Measurements from ENCODE around the gene FSIP1. TPM values are rescaled to one million over a fixed set of nuclear protein-coding genes. Genes with fewer than 3 reads are reported as not detected.
A peak's percentile ranks its signal among the peaks of the same experiment; 100 is the strongest.

The FSIP1 gene
- total RNA-seq, 4 donors from 2014 or later = 0.38 to 0.91 (median 0.57) TPM; not detected in 1

DNA sequence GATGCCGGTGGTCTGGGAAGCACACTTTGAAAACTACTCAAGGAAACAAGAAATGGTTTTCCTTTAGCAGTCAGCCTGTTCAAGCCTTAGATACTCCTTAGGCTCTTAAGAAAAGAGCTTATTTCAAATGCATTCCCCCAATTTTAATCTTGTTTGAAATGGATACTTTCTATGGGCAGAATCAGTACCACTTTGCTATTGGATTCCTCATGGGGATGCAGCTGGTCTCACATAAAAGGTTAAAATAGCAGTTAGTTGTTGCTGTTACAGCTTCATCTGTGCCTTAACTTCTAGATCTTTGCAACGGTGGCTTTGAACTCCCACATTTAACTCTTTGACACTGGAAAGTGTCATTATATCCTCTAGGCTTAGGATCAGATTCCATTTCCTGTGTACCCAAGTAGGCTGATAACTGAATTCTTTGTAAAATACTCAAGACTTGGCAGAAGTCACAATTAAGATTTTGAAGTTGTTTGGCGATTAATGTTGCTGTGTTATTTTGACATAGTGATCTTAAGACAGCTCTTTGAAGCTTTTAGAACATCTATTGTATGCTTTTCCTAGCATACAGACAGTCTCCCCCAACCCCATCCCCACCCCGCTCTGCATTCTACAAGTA is 199.6 kb downstream of the FSIP1 start:
- Histone ChIP-seq H3K4me1 (peaks cover 7 to 97% (median 27%) of the 10 kb centered on the region in 3 donors), H3K27me3 (peaks cover 0 to 8% (median 0%) of the 10 kb centered on the region in 4 donors), H3K36me3 (peaks cover 0 to 60% (median 23%) of the 10 kb centered on the region in 3 donors), H3K4me3 (peak overlapping the region in 3 of 4 donors; percentile 57 to 82 (median 69)), H3K27ac (peak overlapping the region in 3 of 4 donors; percentile 92 to 95 (median 92)), H3K9me3 (no peaks in the 10 kb centered on the region)
- intact Hi-C loops (cut with DNase I) = loop anchor here (5.0 to 10.0 kb wide), 3 partner anchors 172 to 766 kb away; no protein-coding TSS in a partner anchor
- no peak for DNase-seq
- WGBS, 2 donors = 53 to 60% methylated on average over 4 of the region's 4 CpGs
- TF ChIP-seq POLR2A (IDR thresholded peaks at IDR 0.05) = no peak
- TF ChIP-seq, protein P1, sequence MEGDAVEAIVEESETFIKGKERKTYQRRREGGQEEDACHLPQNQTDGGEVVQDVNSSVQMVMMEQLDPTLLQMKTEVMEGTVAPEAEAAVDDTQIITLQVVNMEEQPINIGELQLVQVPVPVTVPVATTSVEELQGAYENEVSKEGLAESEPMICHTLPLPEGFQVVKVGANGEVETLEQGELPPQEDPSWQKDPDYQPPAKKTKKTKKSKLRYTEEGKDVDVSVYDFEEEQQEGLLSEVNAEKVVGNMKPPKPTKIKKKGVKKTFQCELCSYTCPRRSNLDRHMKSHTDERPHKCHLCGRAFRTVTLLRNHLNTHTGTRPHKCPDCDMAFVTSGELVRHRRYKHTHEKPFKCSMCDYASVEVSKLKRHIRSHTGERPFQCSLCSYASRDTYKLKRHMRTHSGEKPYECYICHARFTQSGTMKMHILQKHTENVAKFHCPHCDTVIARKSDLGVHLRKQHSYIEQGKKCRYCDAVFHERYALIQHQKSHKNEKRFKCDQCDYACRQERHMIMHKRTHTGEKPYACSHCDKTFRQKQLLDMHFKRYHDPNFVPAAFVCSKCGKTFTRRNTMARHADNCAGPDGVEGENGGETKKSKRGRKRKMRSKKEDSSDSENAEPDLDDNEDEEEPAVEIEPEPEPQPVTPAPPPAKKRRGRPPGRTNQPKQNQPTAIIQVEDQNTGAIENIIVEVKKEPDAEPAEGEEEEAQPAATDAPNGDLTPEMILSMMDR (IDR thresholded peaks at IDR 0.05) = peak in 1 of 6 experiments; percentile 29

DNA sequence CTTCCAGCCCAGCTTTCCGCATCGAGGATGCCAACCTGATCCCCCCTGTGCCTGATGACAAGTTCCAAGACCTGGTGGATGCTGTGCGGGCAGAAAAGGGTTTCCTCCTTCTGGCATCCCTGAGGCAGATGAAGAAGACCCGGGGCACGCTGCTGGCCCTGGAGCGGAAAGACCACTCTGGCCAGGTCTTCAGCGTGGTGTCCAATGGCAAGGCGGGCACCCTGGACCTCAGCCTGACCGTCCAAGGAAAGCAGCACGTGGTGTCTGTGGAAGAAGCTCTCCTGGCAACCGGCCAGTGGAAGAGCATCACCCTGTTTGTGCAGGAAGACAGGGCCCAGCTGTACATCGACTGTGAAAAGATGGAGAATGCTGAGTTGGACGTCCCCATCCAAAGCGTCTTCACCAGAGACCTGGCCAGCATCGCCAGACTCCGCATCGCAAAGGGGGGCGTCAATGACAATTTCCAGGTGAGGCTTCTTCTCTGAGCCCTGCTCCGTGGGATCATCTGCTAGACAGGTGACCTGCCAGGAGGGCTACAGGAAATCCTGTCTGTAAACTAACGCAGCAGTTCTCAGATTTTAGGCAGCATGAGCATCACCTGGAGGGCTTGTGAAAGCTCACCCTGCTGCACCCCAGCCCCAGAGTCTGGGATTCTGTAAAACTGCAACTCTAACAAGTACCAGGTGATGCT is 200.2 kb downstream of the FSIP1 start:
- intact Hi-C loops (cut with DNase I) = loop anchor here (5.0 to 10.0 kb wide), 3 partner anchors 172 to 765 kb away; no protein-coding TSS in a partner anchor
- H3K4me3 ChIP-seq = peak overlapping the region; percentile 40 to 82 (median 63)
- H3K27ac ChIP-seq = peak overlapping the region in 3 of 4 donors; percentile 92 to 95 (median 92)
- peaks cover 0 to 8% (median 0%) of the 10 kb centered on the region in 4 donors for H3K27me3 ChIP-seq
- H3K4me1 ChIP-seq = peaks cover 7 to 90% (median 24%) of the 10 kb centered on the region in 3 donors
- 20 to 75% methylated on average over 2 to 4 of the region's 20 CpGs for WGBS, 2 donors
- no peaks in the 10 kb centered on the region for H3K9me3 ChIP-seq
- no peak for DNase-seq
- H3K36me3 ChIP-seq = peaks cover 0 to 53% (median 20%) of the 10 kb centered on the region in 3 donors
- TF ChIP-seq, protein P1 (IDR thresholded peaks at IDR 0.05) = no peak

DNA sequence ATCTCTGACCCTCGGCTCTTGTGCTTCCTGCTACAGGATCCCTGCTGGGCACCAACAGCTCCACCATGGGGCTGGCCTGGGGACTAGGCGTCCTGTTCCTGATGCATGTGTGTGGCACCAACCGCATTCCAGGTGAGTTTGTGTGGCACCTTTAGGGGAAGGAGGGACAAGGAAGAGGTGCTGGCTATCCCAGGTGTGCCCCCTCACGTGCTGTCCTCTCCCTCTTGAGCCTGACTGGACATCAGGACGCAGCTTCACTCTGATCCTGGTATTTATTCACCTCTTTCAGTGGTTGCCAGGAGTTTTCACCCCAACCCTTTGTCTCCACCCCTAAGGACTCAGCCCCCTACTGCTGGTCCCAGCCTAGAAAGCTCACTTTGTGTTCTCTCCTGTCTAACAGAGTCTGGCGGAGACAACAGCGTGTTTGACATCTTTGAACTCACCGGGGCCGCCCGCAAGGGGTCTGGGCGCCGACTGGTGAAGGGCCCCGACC is 200.8 kb downstream of the FSIP1 start:
- Histone ChIP-seq H3K4me3 (peak overlapping the region; percentile 40 to 82 (median 63)), H3K27ac (peak overlapping the region; percentile 81 to 95 (median 92)), H3K27me3 (peaks cover 0 to 8% (median 0%) of the 10 kb centered on the region in 4 donors), H3K9me3 (no peaks in the 10 kb centered on the region), H3K4me1 (peaks cover 7 to 84% (median 20%) of the 10 kb centered on the region in 3 donors), H3K36me3 (peaks cover 0 to 47% (median 14%) of the 10 kb centered on the region in 3 donors)
- DNase-seq = no peak
- intact Hi-C loops (cut with DNase I) = loop anchor here (5.0 to 10.0 kb wide), 3 partner anchors 173 to 765 kb away; no protein-coding TSS in a partner anchor
- TF ChIP-seq POLR2A (IDR thresholded peaks at IDR 0.05) = no peak
- TF ChIP-seq, protein P1 (IDR thresholded peaks at IDR 0.05) = peak in 5 of 6 experiments; percentile 28 to 56 (median 40)
- WGBS, 2 donors = 0 to 53% methylated on average over 4 to 8 of the region's 13 CpGs

DNA sequence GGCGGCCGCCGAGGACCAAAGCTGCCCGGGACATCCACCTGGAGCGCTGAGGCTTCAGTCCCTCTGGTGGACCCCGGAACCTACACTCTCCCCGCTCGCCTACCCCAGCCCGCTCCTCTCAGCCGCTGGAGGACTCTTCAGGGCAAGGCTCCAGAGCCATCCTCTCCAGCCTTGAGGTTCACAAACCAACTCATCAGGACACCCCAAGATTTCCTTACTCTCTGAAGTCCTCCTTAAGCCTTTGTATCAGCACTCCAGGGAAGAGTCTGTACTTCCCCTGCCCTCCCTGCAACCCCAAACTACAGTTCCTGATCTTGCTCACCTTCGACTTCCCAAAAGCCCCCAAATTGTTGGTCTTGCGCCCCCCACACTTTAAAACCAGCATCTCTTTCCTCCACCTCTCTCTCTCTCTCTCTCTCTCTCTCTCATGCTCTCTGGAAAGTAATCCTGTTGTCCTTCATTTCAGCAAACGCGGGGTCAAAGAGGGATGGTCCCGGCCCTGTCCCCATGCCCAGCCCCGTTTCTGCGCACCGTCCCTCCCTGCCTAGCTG is 201.3 kb downstream of the FSIP1 start:
- H3K36me3 ChIP-seq = peaks cover 0 to 42% (median 12%) of the 10 kb centered on the region in 3 donors
- peak overlapping the region; percentile 40 to 82 (median 63) for H3K4me3 ChIP-seq
- no peak for DNase-seq
- H3K9me3 ChIP-seq = no peaks in the 10 kb centered on the region
- peak overlapping the region; percentile 81 to 95 (median 92) for H3K27ac ChIP-seq
- TF ChIP-seq, protein P1 (IDR thresholded peaks at IDR 0.05) = no peak
- TF ChIP-seq POLR2A (IDR thresholded peaks at IDR 0.05) = no peak
- intact Hi-C loops (cut with DNase I) = loop anchor here (5.0 to 10.0 kb wide), 3 partner anchors 173 to 764 kb away; no protein-coding TSS in a partner anchor
- peaks cover 0 to 8% (median 0%) of the 10 kb centered on the region in 4 donors for H3K27me3 ChIP-seq
- H3K4me1 ChIP-seq = peaks cover 7 to 79% (median 20%) of the 10 kb centered on the region in 3 donors
- WGBS, 2 donors = 3 to 8% methylated on average over 14 to 15 of the region's 18 CpGs
